NCI-H1436 treated with DMSO at 0.1 percent for 48 hours (cell line): ENCODE data around the gene PLA2G4A.

ENCODE experiments used
- DNase-seq: peaks from one replicate; lab custom pipeline; 2025; lab: John Stamatoyannopoulos, UW

Gene PLA2G4A

GRCh38 chr1:187032316-187032981 is 203.7 kb downstream of the PLA2G4A start:
- DNase-seq = no peak

GRCh38 chr1:187032982-187033692 is 204.4 kb downstream of the PLA2G4A start:
- no peak for DNase-seq

- no peak for DNase-seq
Measured at GRCh38 chr1:187033693-187034390, 205.1 kb downstream of the PLA2G4A start.

- DNase-seq = no peak
Measured at GRCh38 chr1:187034501-187034900, 205.8 kb downstream of the PLA2G4A start.

GRCh38 chr1:187037973-187038553 is 209.3 kb downstream of the PLA2G4A start:
- DNase-seq = no peak
